ENCODE results near the gene MFRP.

DNA sequence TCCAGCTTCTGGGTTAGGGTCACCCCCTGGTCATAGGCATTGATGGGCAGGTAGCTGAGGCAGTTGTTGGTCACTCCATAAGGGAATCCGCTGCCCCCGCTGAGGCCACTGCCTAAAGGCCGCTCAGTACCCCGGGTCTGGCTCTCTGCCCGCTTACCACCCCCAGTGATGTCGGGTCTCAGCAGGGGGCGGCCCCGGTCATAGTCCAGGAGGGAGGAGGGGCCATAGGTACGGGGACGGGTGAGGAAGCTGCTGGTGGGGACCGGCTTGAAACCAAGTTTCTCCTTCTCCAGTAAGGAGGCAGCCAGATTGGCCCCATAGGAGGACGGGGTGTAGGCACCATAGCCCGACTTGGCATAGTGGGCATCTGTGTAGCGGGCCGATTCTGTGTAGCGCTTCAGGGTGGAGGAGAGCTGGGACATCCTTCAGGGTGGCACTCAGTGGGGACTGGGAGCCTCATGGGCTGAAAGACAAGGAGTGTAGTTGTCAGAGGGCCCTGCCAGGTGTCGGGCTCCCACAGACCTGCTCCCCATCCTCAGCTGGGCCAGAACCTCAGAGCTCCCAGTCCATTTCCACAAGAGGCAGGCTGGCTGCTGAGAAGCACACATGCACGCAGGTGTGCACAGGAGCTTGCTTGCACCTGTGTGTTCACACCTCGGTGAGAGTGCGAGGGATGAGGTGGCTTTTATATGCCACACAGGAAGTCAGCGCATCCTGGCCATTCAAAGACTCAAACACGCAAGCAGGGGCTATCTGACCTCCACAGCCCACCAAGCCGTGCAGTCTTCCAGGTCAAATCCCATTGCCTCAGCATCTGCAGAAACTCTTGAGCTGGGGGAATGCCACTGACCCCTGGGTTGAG lies 26.8 kb upstream of the MFRP start:
- no peak for TF ChIP-seq POLR2AphosphoS5 (IDR thresholded peaks at IDR 0.05; ENCODE audit: low read depth, low read length)
- no peak for TF ChIP-seq TAF1 (IDR thresholded peaks at IDR 0.05; ENCODE audit: low read depth, low read length)
- TF ChIP-seq POLR2A (IDR thresholded peaks at IDR 0.05; ENCODE audit: low read depth, low read length) = no peak
- no peak for TF ChIP-seq POU2F2 (IDR thresholded peaks at IDR 0.05; ENCODE audit: low read depth, low read length)
- TF ChIP-seq SPI1 (IDR thresholded peaks at IDR 0.05; ENCODE audit: low read depth, low read length) = no peak
- TF ChIP-seq PAX5 (IDR thresholded peaks at IDR 0.05; ENCODE audit: insufficient read depth, low read length, severe bottlenecking) = no peak

Data from GM12891 (cell line).